Esophagus squamous epithelium (tissue), 5 donors: ENCODE data around the gene FAXC. TPM values are rescaled to one million over a fixed set of nuclear protein-coding genes. Genes with fewer than 3 reads are reported as not detected.

Experiments
- DNase-seq: peaks from one replicate; lab custom pipeline; 2025; lab: John Stamatoyannopoulos, UW
- H3K27ac ChIP-seq, 4 donors: fragments of 200-600 bp; sonication (generic); one replicate each; pipeline ENCODE4 v1.5.1; 2016 to 2019; ENCODE audit warnings: mild to moderate bottlenecking in 1 of 4
- H3K27me3 ChIP-seq, 4 donors: fragments of 200-600 bp; sonication (generic); 1 replicate in 3 of 4; 2 replicates in 1 of 4; pipeline versions ENCODE4 v1.5.1 to v1.6.0; 2017 to 2021; ENCODE audit warnings: antibody characterized with exemption in 1 of 4
- H3K36me3 ChIP-seq, 3 donors: fragments of 200-600 bp; sonication (generic); one replicate each; pipeline ENCODE4 v1.5.1; 2016 to 2019
- H3K4me1 ChIP-seq, 3 donors: fragments of 200-600 bp; sonication (generic); one replicate each; pipeline ENCODE4 v1.5.1; 2017 to 2019
- H3K4me3 ChIP-seq, 4 donors: fragments of 200-600 bp; sonication (generic); 1 replicate in 3 of 4; 2 replicates in 1 of 4; pipeline ENCODE4 v1.5.1; 2016 to 2019; ENCODE audit warnings: mild to moderate bottlenecking in 2 of 4, moderate library complexity in 1 of 4
- H3K9me3 ChIP-seq, 3 donors: fragments of 200-600 bp; sonication (generic); one replicate each; pipeline ENCODE4 v1.5.1; 2016 to 2019
- CTCF ChIP-seq, 6 experiments: fragments of 450-650 bp in 4 of 6; fragments of 200-600 bp in 2 of 6; sonication (generic) in 2 of 6; IDR thresholded peaks; one replicate each; pipeline ENCODE4 v1.5.1; 2016 to 2019; ENCODE audit warnings: antibody characterized with exemption in 6 of 6, mild to moderate bottlenecking in 4 of 6, moderate library complexity in 4 of 6
- POLR2A ChIP-seq, 4 donors: fragments of 450-650 bp; IDR thresholded peaks; one replicate each; pipeline ENCODE4 v1.6.1; 2017; ENCODE audit warnings: antibody characterized with exemption in 4 of 4, mild to moderate bottlenecking in 4 of 4, moderate library complexity in 3 of 4
- WGBS, 2 donors: methylation state at CpG; one replicate each; pipeline ENCODE4 v1.1.5; 2018; 5-methylcytosine and 5-hydroxymethylcytosine counted together
- intact Hi-C: fragments of 100-400 bp; cut with DNase I; formaldehyde crosslinking; loops from one replicate; pipeline ENCODE4 v1.15.0; 2022
- total RNA-seq, 4 donors: library from RNA; depleted of rRNA; stranded (reverse); fragments of >200 nt; gene quantifications; one replicate each; pipeline ENCODE4 v1.1.0, GENCODE V29; 2016
- donor health status: DM: yes; HTN: yes; CAD: no.

Gene FAXC
- total RNA-seq, 4 donors from 2014 or later: 1.3 to 10.7 (median 4.6) TPM

- H3K9me3 ChIP-seq: no peaks in the 10 kb centered on the region
- H3K27me3 ChIP-seq: no peaks in the 10 kb centered on the region
- no peaks in the 10 kb centered on the region for H3K36me3 ChIP-seq
- no peak overlapping the region for H3K4me3 ChIP-seq
- TF ChIP-seq CTCF (IDR thresholded peaks at IDR 0.05) (peak in 5 of 6 experiments; percentile 41 to 63 (median 46)), POLR2A (IDR thresholded peaks at IDR 0.05) (no peak)
- peaks cover 0 to 22% (median 3%) of the 10 kb centered on the region in 3 donors for H3K4me1 ChIP-seq
- 20 to 27% methylated on average over 2 of the region's 2 CpGs for WGBS, 2 donors
- intact Hi-C loops: loop anchor here (10.0 kb wide), 1 partner anchor 90 kb away; the partner anchor contains the start of gene PNISR
- DNase-seq: no peak
- peak overlapping the region; percentile 24 to 69 (median 60) for H3K27ac ChIP-seq
Measured at GRCh38 chr6:99334526-99335127, 14.8 kb downstream of the FAXC start.

GRCh38 chr6:99333068-99333467, 16.4 kb downstream of the FAXC start:
- Histone ChIP-seq H3K27ac (no peak overlapping the region), H3K36me3 (no peaks in the 10 kb centered on the region), H3K27me3 (no peaks in the 10 kb centered on the region), H3K9me3 (no peaks in the 10 kb centered on the region), H3K4me3 (no peak overlapping the region), H3K4me1 (peaks cover 0 to 13% (median 3%) of the 10 kb centered on the region in 3 donors)
- WGBS, 2 donors: 80 to 93% methylated on average over 6 of the region's 6 CpGs
- no peak for TF ChIP-seq POLR2A (IDR thresholded peaks at IDR 0.05)
- no peak for TF ChIP-seq CTCF (IDR thresholded peaks at IDR 0.05)
- intact Hi-C loops: loop anchor here (10.0 kb wide), 1 partner anchor 92 kb away; the partner anchor contains the start of gene PNISR
- no peak for DNase-seq

GRCh38 chr6:99331531-99331930, 17.9 kb downstream of the FAXC start:
- DNase-seq: no peak
- 61 to 71% methylated on average over 2 to 3 of the region's 3 CpGs for WGBS, 2 donors
- Histone ChIP-seq H3K27ac (no peak overlapping the region), H3K4me3 (no peak overlapping the region), H3K4me1 (peaks cover 0 to 9% (median 3%) of the 10 kb centered on the region in 3 donors), H3K9me3 (no peaks in the 10 kb centered on the region), H3K36me3 (no peaks in the 10 kb centered on the region), H3K27me3 (no peaks in the 10 kb centered on the region)
- intact Hi-C loops: loop anchor here (10.0 kb wide), 1 partner anchor 93 kb away; the partner anchor contains the start of gene PNISR
- TF ChIP-seq CTCF (IDR thresholded peaks at IDR 0.05): no peak
- TF ChIP-seq POLR2A (IDR thresholded peaks at IDR 0.05): no peak

GRCh38 chr6:99330159-99330558, 19.3 kb downstream of the FAXC start:
- WGBS, 2 donors: 4 to 10% methylated on average over 2 of the region's 2 CpGs
- no peaks in the 10 kb centered on the region for H3K36me3 ChIP-seq

More at GRCh38 chr6:99330159-99330558, 19.3 kb downstream of the FAXC start:
- Histone ChIP-seq H3K27me3 (no peaks in the 10 kb centered on the region), H3K4me1 (peaks cover 0 to 6% (median 3%) of the 10 kb centered on the region in 3 donors), H3K9me3 (no peaks in the 10 kb centered on the region), H3K4me3 (no peak overlapping the region), H3K27ac (no peak overlapping the region)
- TF ChIP-seq CTCF (IDR thresholded peaks at IDR 0.05): peak; percentile 46 to 72 (median 62)
- TF ChIP-seq POLR2A (IDR thresholded peaks at IDR 0.05): no peak
- intact Hi-C loops: loop anchor here (10.0 kb wide), 1 partner anchor 95 kb away; the partner anchor contains the start of gene PNISR
- no peak for DNase-seq
